ENCODE results near the gene ASB16. TPM values are rescaled to one million over a fixed set of nuclear protein-coding genes. Genes with fewer than 3 reads are reported as not detected.

The ASB16 gene
- total RNA-seq, result 1 to 10 TPM; 1.4 to 2.4 (median 1.7) TPM

- H3K9me3 ChIP-seq, result no peaks in the 10 kb centered on the region
- peak within 1 kb of the TSS; percentile 66 to 75 (median 70) for H3K27ac ChIP-seq
- WGBS, 2 donors, result 32 to 35% methylated on average over 4 to 9 of the region's 21 CpGs
- H3K4me1 ChIP-seq, result peaks cover 4 to 21% of the 10 kb centered on the region in 2 donors
- H3K36me3 ChIP-seq, result no peaks in the 10 kb centered on the region
- DNase-seq, result peak; percentile 74 to 82
- TF ChIP-seq CTCF (IDR thresholded peaks at IDR 0.05) (no peak), POLR2A (IDR thresholded peaks at IDR 0.05) (peak in 1 of 2 donors; percentile 28)
- intact Hi-C loops (cut with DNase I), result loop anchor here (10.0 kb wide), 1 partner anchor 226 kb away; the partner anchor contains the start of gene PPY
- no peak within 1 kb of the TSS for H3K4me3 ChIP-seq (replicated peaks in 1 of 3)
- no peaks in the 10 kb centered on the region for H3K27me3 ChIP-seq
These were observed at the start of gene ASB16 for GRCh38 chr17:44170499-44171201. ASB16 (plus strand) TSS chr17:44170704; CDS start chr17:44170790, 86 bp downstream.

DNA sequence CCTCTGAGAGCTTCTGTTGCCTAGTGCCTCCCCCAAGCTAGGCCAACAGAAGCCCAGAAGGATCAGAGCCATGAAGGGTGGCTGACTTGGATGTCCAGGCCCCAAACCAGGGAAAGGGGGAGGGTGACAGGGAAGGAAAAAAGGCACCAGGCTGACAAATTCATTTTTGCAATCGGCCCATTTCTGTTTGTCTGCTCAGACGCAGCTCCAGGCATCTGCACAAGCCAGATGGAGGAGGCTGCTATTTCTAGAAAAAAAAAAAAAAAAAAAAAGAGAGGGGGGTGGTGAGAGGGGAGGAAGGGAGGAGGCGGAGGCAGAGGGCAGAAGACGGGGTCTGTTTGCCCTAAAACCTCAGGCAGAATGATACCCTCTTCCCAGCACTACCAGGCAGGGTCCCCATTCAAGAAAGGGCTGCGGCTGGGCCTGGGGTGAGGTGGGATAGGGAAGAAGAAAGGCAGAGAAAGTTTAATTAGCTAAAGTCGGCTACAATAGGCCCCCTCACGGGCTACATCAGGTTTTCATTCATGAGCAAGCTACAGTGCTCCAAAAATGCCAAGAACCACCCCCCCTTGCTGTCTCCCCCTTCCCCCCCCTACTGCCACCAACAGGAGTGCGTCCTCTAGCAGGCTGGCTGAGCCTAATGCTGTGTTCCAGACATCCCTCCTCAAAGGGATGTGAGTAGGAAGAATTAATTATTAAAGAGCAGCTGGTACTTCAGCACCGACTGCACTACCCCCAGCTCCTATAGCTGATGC is 49.5 kb upstream of the ASB16 start:
- DNase-seq, result no peak
- no peak overlapping the region for H3K4me3 ChIP-seq (replicated peaks in 1 of 3)
- intact Hi-C loops (cut with DNase I), result loop anchor here (10.0 kb wide), 3 partner anchors 46 to 216 kb away; partner anchors contain the start of genes G6PC3, MPP2 and TMEM101
- H3K9me3 ChIP-seq, result no peaks in the 10 kb centered on the region
- H3K27me3 ChIP-seq, result no peaks in the 10 kb centered on the region
- peaks cover 4 to 6% of the 10 kb centered on the region in 2 donors for H3K36me3 ChIP-seq
- H3K27ac ChIP-seq, result peak overlapping the region in 2 of 3 donors; percentile 93 to 94
- TF ChIP-seq POLR2A (IDR thresholded peaks at IDR 0.05), result no peak
- TF ChIP-seq CTCF (IDR thresholded peaks at IDR 0.05), result no peak
- 66 to 72% methylated on average over 9 of the region's 9 CpGs for WGBS, 2 donors
- H3K4me1 ChIP-seq, result peaks cover 39 to 50% of the 10 kb centered on the region in 2 donors

DNA sequence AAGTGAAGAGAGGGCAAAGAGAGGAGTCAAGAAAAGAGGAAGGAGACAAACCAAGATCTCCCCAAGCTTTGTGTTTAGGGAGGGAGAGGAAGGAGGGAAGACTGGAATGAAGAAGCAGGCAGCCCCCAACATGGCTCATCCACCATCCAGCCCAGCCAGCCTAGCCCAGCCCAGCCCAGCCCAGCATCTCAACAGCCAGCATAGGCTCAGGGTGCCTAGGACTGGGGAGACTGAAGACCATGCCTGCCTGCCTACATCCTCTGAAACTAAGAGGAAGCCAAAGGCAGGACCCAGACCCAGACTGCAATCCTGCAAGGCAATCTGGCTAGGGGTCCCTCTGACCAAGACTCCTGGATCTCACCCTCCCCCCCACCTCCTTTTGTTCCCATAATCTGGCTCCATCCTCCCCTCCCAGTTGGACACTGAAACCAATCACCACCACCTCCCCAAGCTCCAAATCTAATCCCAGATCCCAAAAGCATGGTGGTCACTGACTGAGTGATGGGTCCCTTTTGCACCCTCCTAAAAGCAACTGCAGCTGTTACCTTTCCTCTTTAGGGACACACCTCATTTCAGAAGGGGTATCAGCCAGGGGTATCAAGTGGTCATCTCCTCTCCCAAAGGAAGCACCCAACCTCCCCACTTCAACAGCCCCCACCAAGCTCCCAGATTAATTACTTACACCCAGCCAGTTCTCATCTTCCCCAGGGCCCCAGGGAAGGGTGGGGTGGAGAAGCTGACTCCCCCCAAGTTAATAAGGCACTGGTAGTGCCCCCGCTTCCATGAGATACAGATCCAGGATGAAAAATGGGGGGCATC is 48.3 kb upstream of the ASB16 start:
- H3K9me3 ChIP-seq, result no peaks in the 10 kb centered on the region
- intact Hi-C loops (cut with DNase I), result loop anchor here (10.0 kb wide), 3 partner anchors 47 to 217 kb away; partner anchors contain the start of genes G6PC3, MPP2 and TMEM101
- peak overlapping the region; percentile 93 to 95 (median 94) for H3K27ac ChIP-seq
- TF ChIP-seq CTCF (IDR thresholded peaks at IDR 0.05) (no peak), POLR2A (IDR thresholded peaks at IDR 0.05) (no peak)
- H3K4me3 ChIP-seq (replicated peaks in 1 of 3), result peak overlapping the region; percentile 66 to 96 (median 82)
- WGBS, 2 donors, result 38 to 56% methylated on average over 1 of the region's 1 CpG
- H3K27me3 ChIP-seq, result no peaks in the 10 kb centered on the region
- H3K36me3 ChIP-seq, result no peaks in the 10 kb centered on the region
- peaks cover 39 to 50% of the 10 kb centered on the region in 2 donors for H3K4me1 ChIP-seq
- DNase-seq, result no peak

DNA sequence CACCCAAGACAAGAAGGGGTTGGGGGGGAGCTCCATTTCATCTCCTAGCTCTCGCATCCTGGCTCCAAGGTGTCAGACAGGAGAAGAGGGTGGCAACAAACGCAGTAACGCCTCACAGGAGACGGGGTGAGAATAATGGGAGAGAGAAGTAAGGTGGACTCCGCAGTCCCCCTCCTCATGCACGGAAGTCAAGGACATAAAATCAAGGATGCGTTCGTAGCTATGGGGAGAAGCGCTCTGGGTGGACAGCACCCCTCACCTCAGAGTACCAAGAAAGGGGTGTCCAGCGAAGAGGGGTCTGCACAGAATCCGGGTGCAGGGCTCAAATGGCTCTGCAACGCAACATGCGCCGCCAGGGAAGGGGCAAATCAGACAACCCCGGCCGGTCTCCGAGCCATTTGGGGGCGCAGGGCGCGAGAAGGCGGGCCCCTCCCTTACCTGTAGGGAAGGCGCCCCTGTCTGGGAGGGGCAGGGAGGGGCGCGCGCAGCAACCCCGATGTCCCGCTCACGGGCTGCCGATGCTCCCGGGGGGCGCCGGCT is 47.6 kb upstream of the ASB16 start:
- H3K4me3 ChIP-seq (replicated peaks in 1 of 3), result peak overlapping the region; percentile 66 to 96 (median 82)

More for the DNA sequence above, 47.6 kb upstream of the ASB16 start:
- H3K27ac ChIP-seq, result peak overlapping the region; percentile 93 to 95 (median 94)
- intact Hi-C loops (cut with DNase I), result loop anchor here (10.0 kb wide), 3 partner anchors 48 to 218 kb away; partner anchors contain the start of genes G6PC3, MPP2 and TMEM101
- WGBS, 2 donors, result 1% methylated on average over 11 to 17 of the region's 32 CpGs
- DNase-seq, result no peak
- peaks cover 39 to 50% of the 10 kb centered on the region in 2 donors for H3K4me1 ChIP-seq
- no peaks in the 10 kb centered on the region for H3K36me3 ChIP-seq
- H3K9me3 ChIP-seq, result no peaks in the 10 kb centered on the region
- TF ChIP-seq CTCF (IDR thresholded peaks at IDR 0.05) (no peak), POLR2A (IDR thresholded peaks at IDR 0.05) (no peak)
- no peaks in the 10 kb centered on the region for H3K27me3 ChIP-seq

All from thyroid gland (tissue), 4 donors.